ENCODE measurements around the gene STK32C.

- no peak for TF ChIP-seq YY1 (IDR thresholded peaks at IDR 0.05; ENCODE audit: insufficient read depth, insufficient read length)
- no peak for TF ChIP-seq ZNF274 (IDR thresholded peaks at IDR 0.05; ENCODE audit: low read depth, low read length)
These were observed 22.1 kb upstream of the STK32C start for GRCh38 chr10:132329565-132330485.
